ENCODE measurements around the gene TSPAN5. TPM values are rescaled to one million over a fixed set of nuclear protein-coding genes. Genes with fewer than 3 reads are reported as not detected.
A peak's percentile ranks its signal among the peaks of the same experiment; 100 is the strongest.
"Not testable (repeated sequence)": the region's sequence is repeated elsewhere in the genome, so short reads cannot be mapped to it uniquely, and the experiment has no call there.

Gene TSPAN5
- total RNA-seq, 1 donor from 2014 or later, result 0.43 TPM

- ATAC-seq (no peak), DNase-seq (ENCODE audit: low spot score) (no peak)
These were observed 154.3 kb downstream of the TSPAN5 start for GRCh38 chr4:98504091-98504490.

- no peak for DNase-seq (ENCODE audit: low spot score)
- ATAC-seq, result no peak
These were observed 154.7 kb downstream of the TSPAN5 start for GRCh38 chr4:98503676-98504075.

DNA sequence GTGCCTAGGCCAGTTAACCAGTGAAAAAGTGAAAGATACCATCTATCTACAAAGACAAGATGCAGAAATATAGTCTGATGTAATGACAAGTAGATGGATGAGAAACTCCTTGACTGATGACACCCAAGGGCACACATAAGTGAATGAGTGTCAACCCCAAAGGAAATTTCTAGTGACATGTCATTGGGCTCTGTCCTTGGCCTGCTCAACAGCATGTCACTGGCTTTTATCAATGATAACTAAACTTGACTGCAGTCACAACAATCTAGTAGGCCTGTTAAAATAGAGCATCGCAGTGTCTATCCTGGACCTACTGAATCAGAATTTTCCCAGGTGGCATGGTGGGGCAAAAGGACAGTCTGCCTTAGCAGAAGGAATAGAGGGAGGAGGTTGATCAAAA, 155.8 kb downstream of the TSPAN5 start:
- ATAC-seq, result no peak
- no peak for DNase-seq (ENCODE audit: low spot score)

DNA sequence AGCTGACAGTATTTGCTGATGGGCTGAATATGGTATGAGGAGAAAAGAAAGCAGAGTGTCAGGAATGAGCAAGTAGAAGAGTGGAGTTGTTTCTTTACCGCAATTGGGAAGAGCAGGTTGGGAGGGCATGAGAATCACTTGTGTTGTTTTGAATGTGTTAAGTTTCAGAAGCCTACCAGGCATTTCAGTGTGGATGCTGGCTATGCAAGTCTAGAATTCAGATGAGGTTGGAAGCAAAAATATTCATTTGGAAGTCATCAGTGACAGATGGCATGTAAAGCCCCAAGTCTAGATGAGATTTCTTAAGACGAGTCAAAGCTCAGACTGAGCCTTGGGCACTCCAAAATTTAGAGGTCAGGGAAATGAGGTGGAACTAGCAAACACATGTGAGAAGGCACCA, 156.4 kb downstream of the TSPAN5 start:
- ATAC-seq (no peak), DNase-seq (ENCODE audit: low spot score) (no peak)

- DNase-seq (ENCODE audit: low spot score), result no peak
- no peak for ATAC-seq
These were observed 157.0 kb downstream of the TSPAN5 start for GRCh38 chr4:98501383-98501782.

GRCh38 chr4:98498774-98499173, 159.6 kb downstream of the TSPAN5 start:
- DNase-seq (ENCODE audit: low spot score) (no peak), ATAC-seq (no peak)

- DNase-seq (ENCODE audit: low spot score) (no peak), ATAC-seq (no peak)
These were observed 162.1 kb downstream of the TSPAN5 start for GRCh38 chr4:98496152-98496845.

GRCh38 chr4:98493296-98493695, 165.1 kb downstream of the TSPAN5 start:
- DNase-seq (ENCODE audit: low spot score), result no peak
- no peak for ATAC-seq

DNA sequence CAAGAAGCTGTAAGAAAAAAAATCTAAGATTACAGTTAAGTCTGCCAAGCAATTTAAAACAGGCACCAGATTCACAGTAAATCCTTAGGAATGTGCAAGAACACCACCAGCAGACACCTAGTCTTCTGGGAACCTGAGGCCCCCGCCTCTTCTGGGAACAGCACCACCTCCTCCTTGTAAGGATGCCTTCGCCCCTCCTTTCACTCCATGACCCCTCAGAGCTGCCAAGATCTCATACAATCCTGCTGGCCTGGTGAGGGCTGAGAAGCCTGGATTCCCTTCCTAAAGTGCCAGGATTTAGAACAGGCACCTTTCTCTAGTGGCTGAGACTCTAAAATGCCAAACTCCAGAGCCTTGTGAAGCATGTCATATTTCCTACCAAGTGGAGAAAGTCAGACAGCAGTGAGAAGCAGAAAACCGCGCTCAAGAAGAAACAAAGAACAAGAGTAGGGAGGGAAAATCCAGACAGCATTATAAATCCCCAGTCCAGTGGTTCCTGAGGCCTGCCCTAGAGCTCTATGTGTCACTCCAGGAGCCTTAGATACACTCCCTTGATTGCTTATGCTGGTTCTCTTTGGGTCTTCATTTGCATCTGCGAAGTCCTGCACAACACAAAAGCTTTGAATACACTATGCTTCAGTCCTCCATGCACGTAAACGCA, 166.4 kb downstream of the TSPAN5 start:
- ATAC-seq (no peak), DNase-seq (ENCODE audit: low spot score) (no peak)

DNA sequence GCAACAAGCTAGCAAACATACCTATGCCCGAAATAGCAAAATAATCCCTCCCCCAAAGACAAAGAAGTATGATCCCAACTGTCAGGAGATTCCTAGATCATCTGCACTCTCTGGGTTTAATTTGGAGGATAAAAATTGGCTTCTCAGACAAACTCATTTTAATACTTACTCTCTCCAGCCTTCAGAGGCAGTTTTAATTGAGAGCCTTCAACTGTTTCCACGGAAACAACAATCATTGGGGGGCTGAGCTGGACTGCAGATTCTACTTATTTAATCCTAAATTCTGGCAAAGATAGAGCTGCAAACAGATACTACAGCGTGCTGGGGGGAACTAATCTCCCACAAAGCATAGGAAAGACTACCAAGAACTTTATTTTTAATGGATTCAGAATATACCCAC, 168.2 kb downstream of the TSPAN5 start:
- DNase-seq (ENCODE audit: low spot score) (no peak), ATAC-seq (no peak)

- no peak for ATAC-seq
- no peak for DNase-seq (ENCODE audit: low spot score)
These were observed 172.5 kb downstream of the TSPAN5 start for GRCh38 chr4:98485816-98486345.

GRCh38 chr4:98484031-98484430, 174.4 kb downstream of the TSPAN5 start:
- ATAC-seq (no peak), DNase-seq (ENCODE audit: low spot score) (no peak)

- ATAC-seq, result no peak
- DNase-seq (ENCODE audit: low spot score), result no peak
These were observed 175.3 kb downstream of the TSPAN5 start for GRCh38 chr4:98482847-98483806.

DNA sequence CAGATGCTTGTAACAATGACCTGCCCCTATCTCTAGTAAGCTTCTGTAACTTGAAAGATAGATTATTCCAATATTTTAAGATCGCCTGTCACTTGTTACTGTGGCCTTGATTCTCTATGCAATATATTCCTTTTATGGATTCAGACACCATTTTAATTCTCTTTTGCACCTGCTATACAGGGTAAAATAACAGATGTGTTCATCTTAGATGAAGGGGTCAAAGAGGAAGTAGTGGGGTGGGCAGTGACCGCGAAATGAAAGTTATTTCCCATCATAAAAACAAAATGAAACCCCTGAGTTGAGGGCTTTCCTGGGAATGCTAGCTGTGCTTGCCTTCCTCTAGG, 175.9 kb downstream of the TSPAN5 start:
- DNase-seq (ENCODE audit: low spot score), result no peak
- no peak for ATAC-seq

DNA sequence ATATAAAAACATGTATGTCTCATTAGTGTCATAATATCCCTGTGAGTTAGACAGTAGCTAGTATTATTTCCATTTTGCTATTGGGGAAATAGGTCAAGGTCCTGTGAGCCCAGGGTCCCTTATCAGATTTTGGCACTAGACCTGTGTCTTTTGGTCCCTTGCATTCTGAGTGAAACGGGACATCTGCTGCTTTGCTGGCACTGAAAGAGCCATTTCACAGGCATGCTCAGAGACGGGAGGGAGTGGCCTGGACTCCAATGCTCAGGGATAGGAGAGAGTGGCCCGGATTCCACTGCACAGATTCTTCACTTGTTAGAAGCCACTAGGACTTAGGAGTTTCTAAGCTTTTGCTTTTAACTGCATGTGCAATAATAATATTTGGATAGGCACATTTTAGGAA, 177.2 kb downstream of the TSPAN5 start:
- ATAC-seq (peak; percentile 96), DNase-seq (ENCODE audit: low spot score) (peak; percentile 53)

- ATAC-seq (no peak), DNase-seq (ENCODE audit: low spot score) (no peak)
These were observed 177.9 kb downstream of the TSPAN5 start for GRCh38 chr4:98480535-98480934.

DNA sequence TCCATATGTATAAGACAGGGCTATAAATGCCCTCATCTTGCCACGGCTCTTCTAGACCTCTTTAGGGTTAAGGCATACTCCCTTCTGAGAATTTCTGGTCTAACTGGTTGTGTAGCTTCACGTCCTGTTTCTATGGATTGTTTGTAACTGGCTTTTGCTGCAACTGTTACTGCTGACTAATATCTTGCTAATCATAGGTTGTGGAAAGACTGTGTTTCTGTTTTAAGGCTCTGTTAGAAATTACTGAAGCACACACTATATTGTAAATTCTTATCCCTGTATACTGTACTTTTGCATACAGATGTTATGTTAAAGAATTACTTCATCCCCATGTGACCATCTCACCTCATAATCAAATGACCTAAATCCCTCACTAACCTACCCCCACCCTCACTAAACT, 178.8 kb downstream of the TSPAN5 start:
- DNase-seq (ENCODE audit: low spot score); ATAC-seq: not testable (repeated sequence)

DNA sequence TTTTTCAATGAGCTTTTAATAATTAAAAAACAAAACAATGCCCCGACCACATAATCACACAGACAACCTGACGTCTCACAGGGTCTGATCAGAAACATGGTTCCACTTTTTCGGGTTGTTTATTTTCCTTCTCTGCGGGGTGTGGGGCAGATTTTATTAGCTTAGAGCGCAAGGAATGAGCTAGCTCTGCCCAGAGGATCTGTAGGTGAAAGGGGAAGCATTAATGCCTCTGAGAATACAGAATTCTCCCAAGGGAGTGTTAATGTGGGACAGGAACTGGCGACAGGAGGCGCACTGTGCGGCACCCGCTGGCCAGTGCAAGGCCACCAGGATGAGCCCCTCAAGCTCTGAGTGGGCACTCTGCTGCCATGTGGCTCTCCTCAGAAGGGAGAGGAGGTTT, 181.5 kb downstream of the TSPAN5 start:
- ATAC-seq (no peak), DNase-seq (ENCODE audit: low spot score) (no peak)

DNA sequence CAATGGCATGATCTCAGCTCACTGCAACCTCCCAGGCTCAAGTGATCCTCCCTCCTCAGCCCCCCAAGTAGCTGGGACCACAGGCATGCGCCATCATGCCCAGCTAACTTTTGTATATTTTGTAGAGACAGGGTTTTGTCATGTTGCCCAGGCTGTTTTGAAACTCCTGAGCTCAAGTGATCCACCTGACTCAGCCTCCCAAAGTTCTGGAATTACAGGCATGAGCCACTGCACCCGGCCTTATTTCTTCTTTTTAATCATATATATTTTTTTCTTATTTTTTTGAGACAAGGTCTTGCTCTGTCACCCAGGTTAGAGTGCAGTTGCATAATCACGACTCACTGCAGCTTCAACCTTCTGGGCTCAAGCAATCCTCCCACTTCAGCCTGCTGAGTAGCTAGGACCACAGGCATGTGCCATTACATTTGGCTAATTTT, 184.0 kb downstream of the TSPAN5 start:
- ATAC-seq, result no peak
- no peak for DNase-seq (ENCODE audit: low spot score)

- no peak for ATAC-seq
- no peak for DNase-seq (ENCODE audit: low spot score)
These were observed 185.4 kb downstream of the TSPAN5 start for GRCh38 chr4:98473046-98473445.

- DNase-seq (ENCODE audit: low spot score), result no peak
These were observed 187.6 kb downstream of the TSPAN5 start for GRCh38 chr4:98470831-98471230.

More at GRCh38 chr4:98470831-98471230, 187.6 kb downstream of the TSPAN5 start:
- ATAC-seq, result no peak
